Upper lobe of left lung (tissue), 4 donors: ENCODE results near the gene CFAP73.

Experiments used
- CTCF ChIP-seq, 6 experiments: fragments of 450-650 bp in 4 of 6; fragments of 200-600 bp in 2 of 6; sonication (generic) in 2 of 6; IDR thresholded peaks; one replicate each; pipeline ENCODE4 v1.5.1; 2016 to 2019; ENCODE audit warnings: antibody characterized with exemption in 6 of 6
- EP300 ChIP-seq, 4 donors: sonication (generic); formaldehyde crosslinking; IDR thresholded peaks; one replicate each; pipeline ENCODE4 v1.5.1; 2017; ENCODE audit warnings: antibody characterized with exemption in 4 of 4, control low read depth in 2 of 4

- TF ChIP-seq EP300 (IDR thresholded peaks at IDR 0.05) (no peak), CTCF (IDR thresholded peaks at IDR 0.05) (no peak)
These were observed 8.8 kb upstream of the CFAP73 start for GRCh38 chr12:113140706-113141105.
